ENCODE results near the gene ADAM12. TPM values are rescaled to one million over a fixed set of nuclear protein-coding genes. Genes with fewer than 3 reads are reported as not detected.

Gene ADAM12
- total RNA-seq, 4 donors from 2014 or later = under 0.01 to 60.8 (median 0.64) TPM; not detected in 1

DNA sequence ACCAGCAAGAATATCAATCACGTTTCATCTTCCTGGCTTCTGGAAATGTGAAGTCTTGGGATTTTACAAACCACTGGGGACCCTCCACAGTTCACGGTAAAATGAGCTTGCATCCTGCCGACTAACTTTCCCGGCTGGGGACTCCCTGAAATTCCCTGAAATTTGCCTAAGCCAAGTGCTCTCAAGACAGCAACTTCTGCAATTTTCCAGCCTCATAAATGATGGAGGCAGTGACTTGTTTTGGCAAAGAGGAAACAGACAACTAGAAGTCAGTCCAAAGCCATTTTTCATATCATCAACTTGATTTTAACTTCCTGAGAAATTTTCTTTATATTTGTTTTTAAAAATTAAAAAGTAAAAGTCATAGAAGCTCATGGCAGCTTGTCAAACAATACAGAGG is 279.6 kb downstream of the ADAM12 start:
- no peak overlapping the region for H3K27ac ChIP-seq
- no peak for TF ChIP-seq POLR2A (IDR thresholded peaks at IDR 0.05)
- TF ChIP-seq, protein P1, sequence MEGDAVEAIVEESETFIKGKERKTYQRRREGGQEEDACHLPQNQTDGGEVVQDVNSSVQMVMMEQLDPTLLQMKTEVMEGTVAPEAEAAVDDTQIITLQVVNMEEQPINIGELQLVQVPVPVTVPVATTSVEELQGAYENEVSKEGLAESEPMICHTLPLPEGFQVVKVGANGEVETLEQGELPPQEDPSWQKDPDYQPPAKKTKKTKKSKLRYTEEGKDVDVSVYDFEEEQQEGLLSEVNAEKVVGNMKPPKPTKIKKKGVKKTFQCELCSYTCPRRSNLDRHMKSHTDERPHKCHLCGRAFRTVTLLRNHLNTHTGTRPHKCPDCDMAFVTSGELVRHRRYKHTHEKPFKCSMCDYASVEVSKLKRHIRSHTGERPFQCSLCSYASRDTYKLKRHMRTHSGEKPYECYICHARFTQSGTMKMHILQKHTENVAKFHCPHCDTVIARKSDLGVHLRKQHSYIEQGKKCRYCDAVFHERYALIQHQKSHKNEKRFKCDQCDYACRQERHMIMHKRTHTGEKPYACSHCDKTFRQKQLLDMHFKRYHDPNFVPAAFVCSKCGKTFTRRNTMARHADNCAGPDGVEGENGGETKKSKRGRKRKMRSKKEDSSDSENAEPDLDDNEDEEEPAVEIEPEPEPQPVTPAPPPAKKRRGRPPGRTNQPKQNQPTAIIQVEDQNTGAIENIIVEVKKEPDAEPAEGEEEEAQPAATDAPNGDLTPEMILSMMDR (IDR thresholded peaks at IDR 0.05) = no peak
- no peaks in the 10 kb centered on the region for H3K36me3 ChIP-seq
- no peaks in the 10 kb centered on the region for H3K27me3 ChIP-seq
- H3K9me3 ChIP-seq = no peaks in the 10 kb centered on the region
- no peak overlapping the region for H3K4me3 ChIP-seq
- intact Hi-C loops (cut with DNase I; ENCODE audit: low total_unique reads) = no loop called here
- no peak for DNase-seq
- no peaks in the 10 kb centered on the region for H3K4me1 ChIP-seq

DNA sequence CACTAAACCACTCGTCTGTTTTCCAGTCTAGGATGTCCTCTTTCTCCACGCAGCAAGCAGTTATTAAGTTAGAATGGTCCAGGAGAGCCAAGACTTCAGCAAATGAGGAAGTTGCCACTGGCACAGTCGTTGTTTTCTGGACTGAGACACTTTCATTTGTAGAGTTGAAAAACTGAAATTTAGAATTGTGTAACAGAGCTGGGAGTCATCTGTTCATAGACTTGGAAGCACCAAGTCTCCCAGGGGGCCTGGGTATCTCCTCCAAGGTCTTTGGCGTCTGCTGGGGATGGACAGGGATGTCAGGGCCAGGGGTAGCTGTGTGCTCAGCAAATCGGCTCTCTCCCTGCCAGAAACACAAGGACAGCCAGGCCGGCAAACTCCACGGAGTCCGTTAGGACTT is 283.5 kb downstream of the ADAM12 start:
- Histone ChIP-seq H3K9me3 (no peaks in the 10 kb centered on the region), H3K27me3 (no peaks in the 10 kb centered on the region), H3K4me1 (no peaks in the 10 kb centered on the region), H3K4me3 (no peak overlapping the region), H3K36me3 (no peaks in the 10 kb centered on the region), H3K27ac (no peak overlapping the region)
- TF ChIP-seq POLR2A (IDR thresholded peaks at IDR 0.05) = no peak
- TF ChIP-seq, protein P1 (IDR thresholded peaks at IDR 0.05) = no peak
- peak in 1 of 2 donors; percentile 23 for DNase-seq
- intact Hi-C loops (cut with DNase I; ENCODE audit: low total_unique reads) = no loop called here

DNA sequence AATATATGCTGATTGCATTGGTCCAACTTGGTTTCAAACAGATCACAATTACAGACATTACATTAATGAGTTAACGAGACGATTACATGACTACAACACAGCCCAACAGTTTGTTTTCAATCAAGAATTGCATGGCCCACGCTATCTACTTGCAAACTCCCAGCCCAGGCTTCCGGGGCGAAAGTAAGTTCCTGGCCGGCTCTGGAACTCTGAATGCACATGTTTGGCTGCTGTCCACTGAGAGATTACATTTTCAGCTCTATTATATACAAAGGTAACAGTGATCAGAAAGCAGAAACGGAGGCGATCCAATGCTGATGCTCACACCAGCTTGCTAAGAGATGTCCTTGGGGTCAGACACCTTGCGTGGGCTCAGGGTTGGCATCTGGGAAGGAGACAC is 285.6 kb downstream of the ADAM12 start:
- no peaks in the 10 kb centered on the region for H3K36me3 ChIP-seq
- H3K27me3 ChIP-seq = no peaks in the 10 kb centered on the region
- H3K4me3 ChIP-seq = no peak overlapping the region
- H3K27ac ChIP-seq = no peak overlapping the region
- no peaks in the 10 kb centered on the region for H3K4me1 ChIP-seq
- H3K9me3 ChIP-seq = no peaks in the 10 kb centered on the region
- intact Hi-C loops (cut with DNase I; ENCODE audit: low total_unique reads) = no loop called here
- no peak for DNase-seq
- no peak for TF ChIP-seq POLR2A (IDR thresholded peaks at IDR 0.05)
- TF ChIP-seq, protein P1 (IDR thresholded peaks at IDR 0.05) = no peak

DNA sequence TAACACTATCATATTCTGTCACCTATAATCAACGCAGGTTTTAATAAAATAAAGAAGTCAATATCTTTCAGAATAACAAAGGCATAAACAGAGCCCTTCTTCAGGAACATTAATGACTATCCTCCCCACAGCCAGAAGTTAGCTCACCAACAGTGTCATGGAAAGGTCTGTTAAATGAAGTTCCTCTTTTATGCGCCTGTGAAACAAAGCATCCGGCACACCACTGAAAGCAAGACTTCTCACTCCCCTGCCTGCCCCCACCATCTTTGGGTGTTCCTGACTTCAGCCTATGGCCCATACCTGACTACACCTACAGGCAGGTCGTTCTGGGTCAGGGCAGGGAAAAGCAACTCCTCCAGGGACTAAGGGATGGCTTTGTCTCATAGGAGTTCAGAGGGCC is 286.5 kb downstream of the ADAM12 start:
- TF ChIP-seq, protein P1 (IDR thresholded peaks at IDR 0.05) = no peak
- TF ChIP-seq POLR2A (IDR thresholded peaks at IDR 0.05) = no peak
- DNase-seq = no peak
- Histone ChIP-seq H3K27ac (no peak overlapping the region), H3K4me1 (no peaks in the 10 kb centered on the region), H3K4me3 (no peak overlapping the region), H3K27me3 (no peaks in the 10 kb centered on the region), H3K36me3 (no peaks in the 10 kb centered on the region), H3K9me3 (no peaks in the 10 kb centered on the region)
- intact Hi-C loops (cut with DNase I; ENCODE audit: low total_unique reads) = no loop called here

DNA sequence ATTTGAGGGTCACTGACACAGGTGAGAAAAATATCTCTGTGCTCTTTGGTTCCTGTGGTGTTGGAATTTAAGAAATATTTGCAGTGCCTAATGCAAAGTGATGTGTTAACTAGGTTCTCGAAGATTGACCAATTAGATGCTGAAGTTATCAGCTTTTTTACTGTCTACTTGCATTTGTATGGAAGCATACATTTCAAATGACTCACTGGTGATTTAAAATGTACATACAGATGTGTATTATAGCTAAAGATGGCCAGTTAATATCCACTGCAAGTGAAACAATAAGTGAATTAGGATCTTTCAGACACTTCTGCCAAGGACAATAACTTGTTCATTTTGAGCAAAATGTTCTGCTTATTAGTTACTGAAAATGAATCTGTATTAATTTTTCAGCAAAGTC is 287.0 kb downstream of the ADAM12 start:
- TF ChIP-seq, protein P1 (IDR thresholded peaks at IDR 0.05) = no peak
- TF ChIP-seq POLR2A (IDR thresholded peaks at IDR 0.05) = no peak
- H3K27me3 ChIP-seq = no peaks in the 10 kb centered on the region
- H3K9me3 ChIP-seq = no peaks in the 10 kb centered on the region
- intact Hi-C loops (cut with DNase I; ENCODE audit: low total_unique reads) = no loop called here
- H3K36me3 ChIP-seq = no peaks in the 10 kb centered on the region
- H3K4me1 ChIP-seq = no peaks in the 10 kb centered on the region
- no peak overlapping the region for H3K27ac ChIP-seq
- DNase-seq = no peak
- no peak overlapping the region for H3K4me3 ChIP-seq

All from uterus (tissue), 4 donors.